Ascending aorta (tissue), 2 donors: Measurements from ENCODE around the gene R3HDM2. TPM values are rescaled to one million over a fixed set of nuclear protein-coding genes. Genes with fewer than 3 reads are reported as not detected.
"Not testable (repeated sequence)": the region's sequence is repeated elsewhere in the genome, so short reads cannot be mapped to it uniquely, and the experiment has no call there.

Source experiments
- DNase-seq, 2 donors: peaks; one replicate each; pipeline ENCODE4 v3.0.0-alpha.2; 2019; ENCODE audit warnings: low spot score in 2 of 2
- H3K27ac ChIP-seq, 2 donors: fragments of 200-600 bp; sonication (generic); one replicate each; pipeline ENCODE4 v1.5.1; 2016 to 2017; ENCODE audit warnings: mild to moderate bottlenecking in 1 of 2
- H3K27me3 ChIP-seq: fragments of 200-600 bp; sonication (generic); one replicate; pipeline ENCODE4 v1.5.1; 2017
- H3K36me3 ChIP-seq, 2 donors: fragments of 200-600 bp; sonication (generic); one replicate each; pipeline ENCODE4 v1.5.1; 2016
- H3K4me1 ChIP-seq, 2 donors: fragments of 200-600 bp; sonication (generic); one replicate each; pipeline ENCODE4 v1.5.1; 2016 to 2017; ENCODE audit warnings: mild to moderate bottlenecking in 1 of 2
- H3K4me3 ChIP-seq, 2 donors: fragments of 200-600 bp; sonication (generic); one replicate each; pipeline ENCODE4 v1.5.1; 2016 to 2017; ENCODE audit warnings: mild to moderate bottlenecking in 1 of 2
- H3K9me3 ChIP-seq, 2 donors: fragments of 200-600 bp; sonication (generic); one replicate each; pipeline ENCODE4 v1.5.1; 2016
- CTCF ChIP-seq, 3 experiments: fragments of 200-600 bp in 2 of 3; fragments of 450-650 bp in 1 of 3; sonication (generic) in 2 of 3; IDR thresholded peaks; one replicate each; pipeline ENCODE4 v1.5.1; 2016 to 2019; ENCODE audit warnings: antibody characterized with exemption in 3 of 3, mild to moderate bottlenecking in 1 of 3, moderate library complexity in 1 of 3
- intact Hi-C: fragments of 100-400 bp; cut with DNase I; formaldehyde crosslinking; loops from one replicate; pipeline ENCODE4 v1.15.1; 2023
- total RNA-seq: library from RNA; depleted of rRNA; stranded (reverse); fragments of >200 nt; gene quantifications from one replicate; pipeline ENCODE4 v1.1.0, GENCODE V29; 2016

The R3HDM2 gene
- total RNA-seq, 1 donor from 2014 or later, result 49.5 TPM

GRCh38 chr12:57410534-57410933 lies 20.3 kb downstream of the R3HDM2 start:
- no peak overlapping the region for H3K4me3 ChIP-seq
- no peaks in the 10 kb centered on the region for H3K4me1 ChIP-seq
- intact Hi-C loops, result no loop called here
- no peaks in the 10 kb centered on the region for H3K9me3 ChIP-seq
- H3K36me3 ChIP-seq, result no peaks in the 10 kb centered on the region
- H3K27me3 ChIP-seq, result no peaks in the 10 kb centered on the region
- DNase-seq, result no peak
- no peak overlapping the region for H3K27ac ChIP-seq
- no peak for TF ChIP-seq CTCF (IDR thresholded peaks at IDR 0.05)

GRCh38 chr12:57404966-57405640 lies 25.7 kb downstream of the R3HDM2 start:
- TF ChIP-seq CTCF (IDR thresholded peaks at IDR 0.05), result no peak
- DNase-seq, result no peak
- no peak overlapping the region for H3K4me3 ChIP-seq
- intact Hi-C loops, result no loop called here
- no peaks in the 10 kb centered on the region for H3K9me3 ChIP-seq
- no peaks in the 10 kb centered on the region for H3K27me3 ChIP-seq
- no peaks in the 10 kb centered on the region for H3K36me3 ChIP-seq
- H3K4me1 ChIP-seq, result no peaks in the 10 kb centered on the region
- H3K27ac ChIP-seq, result no peak overlapping the region

- H3K36me3 ChIP-seq, intact Hi-C loops, DNase-seq, H3K4me3 ChIP-seq, H3K27ac ChIP-seq, H3K27me3 ChIP-seq, H3K9me3 ChIP-seq, H3K4me1 ChIP-seq: not testable (repeated sequence)
Measured at GRCh38 chr12:57402156-57402555, 28.7 kb downstream of the R3HDM2 start.

GRCh38 chr12:57401165-57401564 lies 29.7 kb downstream of the R3HDM2 start:
- H3K27ac ChIP-seq, result no peak overlapping the region
- no peaks in the 10 kb centered on the region for H3K9me3 ChIP-seq
- no peak overlapping the region for H3K4me3 ChIP-seq
- no peak for DNase-seq
- no peak for TF ChIP-seq CTCF (IDR thresholded peaks at IDR 0.05)
- H3K4me1 ChIP-seq, result no peaks in the 10 kb centered on the region
- H3K27me3 ChIP-seq, result no peaks in the 10 kb centered on the region
- no peaks in the 10 kb centered on the region for H3K36me3 ChIP-seq
- intact Hi-C loops, result no loop called here

GRCh38 chr12:57399718-57400463 lies 31.0 kb downstream of the R3HDM2 start:
- H3K4me1 ChIP-seq, intact Hi-C loops, H3K27ac ChIP-seq, H3K4me3 ChIP-seq, DNase-seq, H3K9me3 ChIP-seq, H3K27me3 ChIP-seq: not testable (repeated sequence)
- peaks cover 0 to 12% of the 10 kb centered on the region in 2 donors for H3K36me3 ChIP-seq

DNA sequence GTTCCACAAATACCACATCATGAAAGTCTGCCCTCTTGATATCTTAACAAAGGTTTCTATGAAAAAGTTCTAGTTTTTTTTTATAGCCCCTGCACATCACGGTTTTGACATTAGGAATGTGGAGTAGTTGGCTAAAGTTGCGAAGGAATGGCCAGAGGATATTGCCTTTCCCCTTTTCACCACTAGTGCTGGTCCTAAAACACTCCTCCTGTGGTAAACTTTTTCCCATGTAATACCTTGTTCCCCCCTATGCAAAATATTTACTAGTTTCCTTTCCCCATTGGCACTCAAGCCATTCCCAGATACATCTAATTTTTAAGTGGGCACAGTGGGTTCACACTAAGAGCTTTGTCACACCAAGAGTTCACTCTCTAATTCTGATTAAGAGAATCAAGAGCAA lies 33.4 kb downstream of the R3HDM2 start:
- intact Hi-C loops, result no loop called here
- DNase-seq, result no peak
- peaks cover 12 to 19% of the 10 kb centered on the region in 2 donors for H3K36me3 ChIP-seq
- H3K4me3 ChIP-seq, result no peak overlapping the region
- no peaks in the 10 kb centered on the region for H3K9me3 ChIP-seq
- no peaks in the 10 kb centered on the region for H3K27me3 ChIP-seq
- no peak overlapping the region for H3K27ac ChIP-seq
- H3K4me1 ChIP-seq, result no peaks in the 10 kb centered on the region
- TF ChIP-seq CTCF (IDR thresholded peaks at IDR 0.05), result no peak
